Panc1 (cell line): ENCODE data around the gene VWA3B. TPM values are rescaled to one million over a fixed set of nuclear protein-coding genes. Genes with fewer than 3 reads are reported as not detected.

Source experiments
- ATAC-seq: fragments of 200-7000 bp; cut with Tn5 transposase; 2 replicates; pipeline ENCODE4 v1.9.1; 2020; ENCODE audit warnings: mild to moderate bottlenecking, moderate library complexity
- BruUV-seq: library from RNA; stranded (reverse); fragments of 400-500 nt; replicated peaks from 2 replicates; lab custom pipeline; 2021; lab: Mats Ljungman, UMichigan
- CTCF ChIA-PET: fragments of 300-600 bp; sonication (Branson Sonifier 250); formaldehyde crosslinking; loops from one replicate; lab custom pipeline; 2022; ENCODE audit warnings: antibody characterized with exemption; lab: Charles Lee
- POLR2A ChIA-PET: fragments of 300-600 bp; sonication (Branson Sonifier 250); formaldehyde crosslinking; loops from one replicate; lab custom pipeline; 2022; ENCODE audit warnings: antibody characterized with exemption; lab: Charles Lee
- DNase-seq: peaks from one replicate; pipeline ENCODE4 v3.0.0-alpha.2; 2010; ENCODE audit warnings: low read depth, low spot score
- H3K27ac ChIP-seq: 2 replicates; pipeline ENCODE4 v1.5.1; 2011; ENCODE audit warnings: mild to moderate bottlenecking, low read length, inconsistent platforms
- H3K27me3 ChIP-seq: fragments of 200-500 bp; sonication (Bioruptor generic); 2 replicates; pipeline ENCODE4 v1.6.0; 2014; ENCODE audit warnings: low read length, inconsistent platforms; ENCODE audit not compliant: control insufficient read depth, insufficient read depth
- H3K36me3 ChIP-seq: fragments of 200-500 bp; sonication (Bioruptor generic); 2 replicates; pipeline ENCODE4 v1.5.1; 2014; ENCODE audit warnings: inconsistent platforms, mild to moderate bottlenecking, low read length, moderate library complexity; ENCODE audit not compliant: control insufficient read depth, insufficient read depth
- H3K4me1 ChIP-seq: 2 replicates; pipeline ENCODE4 v1.5.1; 2011; ENCODE audit warnings: inconsistent platforms, mild to moderate bottlenecking, low read length, moderate library complexity; ENCODE audit not compliant: control insufficient read depth, insufficient read depth
- H3K4me3 ChIP-seq, 2 experiments: 2 replicates each; pipeline ENCODE4 v1.5.1; 2011 to 2012; ENCODE audit warnings: low read depth in 2 of 2, low read length in 2 of 2, mild to moderate bottlenecking in 2 of 2, inconsistent platforms in 1 of 2, moderate library complexity in 1 of 2
- H3K9me3 ChIP-seq: fragments of 200-500 bp; sonication (Bioruptor generic); 2 replicates; pipeline ENCODE4 v1.5.1; 2014; ENCODE audit warnings: low read depth, mild to moderate bottlenecking, inconsistent platforms, low read length, moderate library complexity; ENCODE audit not compliant: control insufficient read depth, insufficient read depth
- CTCF ChIP-seq: fragments of 450-650 bp; IDR thresholded peaks from 2 replicates; pipeline ENCODE4 v1.5.1; 2017; ENCODE audit warnings: mild to moderate bottlenecking
- POLR2AphosphoS5 ChIP-seq: IDR thresholded peaks from 2 replicates; pipeline ENCODE4 v1.6.1; 2012; ENCODE audit warnings: mild to moderate bottlenecking, low read depth, low read length, moderate library complexity
- REST ChIP-seq, 2 experiments: IDR thresholded peaks; 2 replicates each; pipeline ENCODE4 v1.6.1; 2011 to 2012; ENCODE audit warnings: low read depth in 2 of 2, control low read depth in 1 of 2, low read length in 1 of 2, mild to moderate bottlenecking in 1 of 2, moderate library complexity in 1 of 2; ENCODE audit not compliant: insufficient read depth in 1 of 2
- SIN3A ChIP-seq: IDR thresholded peaks from 2 replicates; pipeline ENCODE4 v1.6.1; 2012; ENCODE audit warnings: low read depth, mild to moderate bottlenecking, low read length, moderate library complexity, borderline replicate concordance; ENCODE audit not compliant: insufficient read depth
- TCF7L2 ChIP-seq: IDR thresholded peaks from 2 replicates; pipeline ENCODE4 v1.6.1; 2011; ENCODE audit warnings: mild to moderate bottlenecking, low read depth, low read length, inconsistent platforms
- in situ Hi-C: cut with HindIII; loops from 2 replicates; pipeline ENCODE4 v1.10.0; 2016; ENCODE audit warnings: low sequenced_read_pairs, low pct_unique_long_range_greater_than_20kb
- intact Hi-C: fragments of 100-400 bp; cut with micrococcal nuclease; formaldehyde crosslinking; loops from one replicate; pipeline ENCODE4 v1.10.0; 2022; ENCODE audit not compliant: unreplicated experiment
- total RNA-seq: library from RNA; stranded (reverse); gene quantifications from one replicate; pipeline ENCODE4 v1.2.1, GENCODE V29; 2021; ENCODE audit not compliant: unreplicated experiment

Gene VWA3B
- total RNA-seq, 1 experiment from 2014 or later, result not detected

GRCh38 chr2:98149333-98149697 lies 62.3 kb downstream of the VWA3B start:
- TF ChIP-seq SIN3A, result no peak
- no peak for TF ChIP-seq REST (IDR thresholded peaks at IDR 0.05; ENCODE audit: insufficient read depth in 1 of 2, low read depth in 2 of 2, low read length in 1 of 2)
- TF ChIP-seq POLR2AphosphoS5, result no peak
- no peak for TF ChIP-seq CTCF
- no peak for TF ChIP-seq TCF7L2
- in situ Hi-C loops (no loop called here), intact Hi-C loops (no loop called here)
- no peaks in the 10 kb centered on the region for H3K9me3 ChIP-seq
- DNase-seq (no peak), ATAC-seq (no peak)
- BruUV-seq, result no TSS peak
- peak overlapping the region in 1 of 2 experiments; percentile 24; a peak in 1 of 4 replicates for H3K4me3 ChIP-seq
- no peaks in the 10 kb centered on the region for H3K4me1 ChIP-seq
- H3K27me3 ChIP-seq, result no peaks in the 10 kb centered on the region
- CTCF ChIA-PET, result no interaction called here
- H3K27ac ChIP-seq, result no peak overlapping the region
- POLR2A ChIA-PET, result no interaction called here
- no peaks in the 10 kb centered on the region for H3K36me3 ChIP-seq

- ATAC-seq (no peak), DNase-seq (no peak)
- Histone ChIP-seq H3K4me1 (no peaks in the 10 kb centered on the region), H3K27me3 (no peaks in the 10 kb centered on the region), H3K4me3 (no peak overlapping the region), H3K27ac (no peak overlapping the region), H3K36me3 (no peaks in the 10 kb centered on the region), H3K9me3 (no peaks in the 10 kb centered on the region)
- intact Hi-C loops, result no loop called here
- in situ Hi-C loops, result no loop called here
- ChIA-PET POLR2A (no interaction called here), CTCF (no interaction called here)
- no TSS peak for BruUV-seq
- TF ChIP-seq SIN3A (no peak), REST (IDR thresholded peaks at IDR 0.05; ENCODE audit: insufficient read depth in 1 of 2, low read depth in 2 of 2, low read length in 1 of 2) (no peak), TCF7L2 (no peak), CTCF (no peak), POLR2AphosphoS5 (no peak)
These were observed 66.5 kb downstream of the VWA3B start for GRCh38 chr2:98153481-98153880.
